Hematopoietic multipotent progenitor cell treated with erythropoietin and hydrocortisone succinate and interleukin-3 and kit ligand, for 8 days (in vitro differentiated cells): ENCODE data around the gene CHRNA1.

Source experiments
- DNase-seq: peaks from one replicate; pipeline ENCODE4 v3.0.0-alpha.2; 2015

Gene CHRNA1

GRCh38 chr2:174764280-174765255, at the start of gene CHRNA1:
Gene CHRNA1 (minus strand): TSS chr2:174764472. CDS start chr2:174764394, 78 bp downstream.
- DNase-seq = no peak

- DNase-seq = no peak
These were observed 47.8 kb upstream of the CHRNA1 start for GRCh38 chr2:174812037-174812436.

GRCh38 chr2:174807931-174808330, 43.7 kb upstream of the CHRNA1 start:
- no peak for DNase-seq

GRCh38 chr2:174805803-174806202, 41.5 kb upstream of the CHRNA1 start:
- no peak for DNase-seq

- DNase-seq = no peak
These were observed 38.2 kb upstream of the CHRNA1 start for GRCh38 chr2:174802459-174802858.

GRCh38 chr2:174800436-174801205, 36.3 kb upstream of the CHRNA1 start:
- no peak for DNase-seq

- no peak for DNase-seq
These were observed 34.5 kb upstream of the CHRNA1 start for GRCh38 chr2:174798801-174799200.

GRCh38 chr2:174797781-174798276, 33.6 kb upstream of the CHRNA1 start:
- no peak for DNase-seq

GRCh38 chr2:174796319-174796771, 32.1 kb upstream of the CHRNA1 start:
- DNase-seq = no peak

- no peak for DNase-seq
These were observed 30.6 kb upstream of the CHRNA1 start for GRCh38 chr2:174794851-174795374.

- no peak for DNase-seq
These were observed 28.2 kb upstream of the CHRNA1 start for GRCh38 chr2:174792309-174793025.

- DNase-seq = no peak
These were observed 27.5 kb upstream of the CHRNA1 start for GRCh38 chr2:174791746-174792280.

GRCh38 chr2:174791020-174791419, 26.7 kb upstream of the CHRNA1 start:
- no peak for DNase-seq

GRCh38 chr2:174789001-174789400, 24.7 kb upstream of the CHRNA1 start:
- DNase-seq = no peak

GRCh38 chr2:174788291-174788929, 24.1 kb upstream of the CHRNA1 start:
- DNase-seq = no peak

- DNase-seq = no peak
These were observed 23.4 kb upstream of the CHRNA1 start for GRCh38 chr2:174787487-174788205.

- no peak for DNase-seq
These were observed 21.9 kb upstream of the CHRNA1 start for GRCh38 chr2:174786066-174786725.

- no peak for DNase-seq
These were observed 21.2 kb upstream of the CHRNA1 start for GRCh38 chr2:174785481-174785880.

GRCh38 chr2:174784909-174785308, 20.6 kb upstream of the CHRNA1 start:
- DNase-seq = no peak

- DNase-seq = no peak
These were observed 20.0 kb upstream of the CHRNA1 start for GRCh38 chr2:174784316-174784715.
